HG03575 (cell line): ENCODE results near the gene CHMP5.
"Not testable (repeated sequence)": the region's sequence is repeated elsewhere in the genome, so short reads cannot be mapped to it uniquely, and the experiment has no call there.

Experiments
- ATAC-seq: cut with Tn5 transposase; IDR thresholded peaks from one replicate; pipeline ENCODE4 v1.9.1; 2021; ENCODE audit not compliant: unreplicated experiment, insufficient number of reproducible peaks, low FRiP score; ENCODE audit errors: extremely low read depth

Gene CHMP5

DNA sequence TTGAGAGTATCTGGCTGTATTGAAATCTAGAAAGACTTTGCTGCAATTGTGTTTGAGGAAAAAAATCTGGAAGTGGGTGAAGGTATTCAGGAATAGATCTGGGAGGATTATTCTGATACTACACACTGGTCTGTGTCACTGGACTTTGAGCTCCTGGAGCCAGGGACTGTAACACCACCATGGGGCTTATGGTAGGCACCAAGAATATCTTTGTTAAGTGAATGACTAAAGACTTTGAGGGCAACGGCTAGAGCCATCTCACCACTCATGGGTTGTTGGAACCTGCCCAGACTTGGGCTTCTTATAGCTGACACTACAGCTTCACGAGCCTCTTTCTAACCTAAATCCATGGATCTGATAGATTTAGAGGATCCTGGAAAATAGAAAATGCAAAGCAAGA, 35.7 kb downstream of the CHMP5 start:
- ATAC-seq: no peak

DNA sequence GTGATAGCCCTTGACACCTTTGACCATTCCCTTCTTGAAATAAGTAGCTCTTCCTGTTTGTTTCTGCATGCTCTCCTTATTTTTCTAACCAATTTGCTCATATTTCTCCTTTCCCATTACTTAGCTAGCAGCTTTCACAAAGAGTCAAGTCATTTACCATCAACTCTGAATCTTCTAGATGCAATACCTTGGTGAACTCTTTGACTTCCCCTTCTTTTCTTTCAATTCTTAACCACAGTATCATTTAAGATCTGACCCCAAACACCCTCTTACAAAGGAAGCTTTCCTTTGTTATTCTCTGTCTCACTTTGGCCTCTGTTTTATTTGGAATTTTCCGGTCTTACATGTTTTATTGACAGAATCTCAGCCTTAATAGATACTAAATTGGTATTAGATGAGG, 39.5 kb downstream of the CHMP5 start:
- no peak for ATAC-seq

DNA sequence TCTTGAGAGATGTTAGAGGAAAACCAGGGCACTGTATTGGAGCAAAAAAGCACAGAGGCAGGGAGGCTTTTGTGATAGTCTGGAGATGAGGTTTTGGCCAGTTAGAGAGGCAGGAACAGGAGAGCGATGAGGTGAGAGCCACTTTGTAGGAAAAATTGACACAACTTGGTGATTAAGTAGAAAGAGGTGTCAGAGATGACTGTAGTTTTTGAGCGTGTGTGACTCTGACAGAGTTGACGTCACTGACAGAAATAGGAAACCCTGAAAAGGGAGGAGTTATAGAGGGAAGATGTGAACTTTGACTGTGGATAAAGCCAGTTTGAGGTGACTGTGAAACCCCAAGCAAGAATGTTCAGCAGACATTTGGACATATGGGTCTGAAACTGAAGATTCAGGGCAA, 41.2 kb downstream of the CHMP5 start:
- ATAC-seq: no peak

DNA sequence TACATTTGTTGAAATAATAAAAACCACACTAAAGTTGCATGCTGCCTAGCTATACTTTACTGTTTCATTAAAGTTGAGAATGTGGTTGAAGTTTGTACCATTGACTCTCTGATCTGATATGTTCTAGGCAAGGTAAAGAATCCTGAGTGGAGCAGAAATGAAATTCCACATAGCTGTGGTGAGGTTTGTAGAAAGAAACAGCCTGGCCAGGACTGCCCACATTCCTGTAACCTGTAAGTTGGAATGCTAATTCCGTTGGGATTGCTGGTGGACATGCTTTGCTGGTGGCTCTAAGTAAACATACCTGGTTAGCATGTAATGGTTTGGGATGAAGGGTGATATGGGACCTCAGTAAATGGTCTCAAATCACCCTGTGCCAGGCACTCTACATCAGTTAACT, 42.2 kb downstream of the CHMP5 start:
- no peak for ATAC-seq

DNA sequence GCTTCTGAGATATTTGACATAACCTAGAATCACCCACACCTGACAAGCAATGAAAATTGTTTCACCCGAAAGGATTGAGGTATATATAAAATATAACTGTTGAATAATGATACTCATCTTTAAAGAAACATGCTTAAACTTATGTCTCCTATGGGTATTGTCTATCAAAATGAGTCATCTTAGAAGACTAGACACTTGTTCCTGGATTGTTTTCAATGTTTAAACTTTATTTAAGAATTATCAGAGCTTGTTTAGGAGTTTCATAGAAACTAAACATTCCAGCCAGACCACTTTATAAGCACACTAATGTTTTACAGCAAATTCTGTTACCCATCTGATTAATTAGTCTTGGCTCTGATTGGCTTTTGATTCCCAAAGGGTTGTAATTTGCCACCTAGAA, 45.1 kb downstream of the CHMP5 start:
- ATAC-seq: no peak

DNA sequence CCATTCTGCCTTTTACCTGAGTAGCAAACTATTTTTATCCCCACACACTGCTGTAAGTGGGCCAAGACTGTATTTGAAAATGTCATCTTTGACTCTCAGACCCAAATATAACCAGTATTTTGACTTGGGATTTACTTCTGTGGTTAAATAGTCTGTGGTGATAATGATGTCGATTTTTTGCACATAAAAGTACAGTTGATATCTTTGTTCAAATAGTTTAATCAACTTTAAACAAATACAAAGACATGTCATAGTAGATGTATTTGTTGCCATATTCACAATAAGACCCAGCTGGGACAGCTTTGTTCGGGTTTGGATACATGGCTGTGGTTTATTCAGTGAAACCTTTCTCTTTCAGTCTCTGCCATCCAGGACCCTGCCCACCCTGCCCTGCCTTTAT, 45.9 kb downstream of the CHMP5 start:
- no peak for ATAC-seq

DNA sequence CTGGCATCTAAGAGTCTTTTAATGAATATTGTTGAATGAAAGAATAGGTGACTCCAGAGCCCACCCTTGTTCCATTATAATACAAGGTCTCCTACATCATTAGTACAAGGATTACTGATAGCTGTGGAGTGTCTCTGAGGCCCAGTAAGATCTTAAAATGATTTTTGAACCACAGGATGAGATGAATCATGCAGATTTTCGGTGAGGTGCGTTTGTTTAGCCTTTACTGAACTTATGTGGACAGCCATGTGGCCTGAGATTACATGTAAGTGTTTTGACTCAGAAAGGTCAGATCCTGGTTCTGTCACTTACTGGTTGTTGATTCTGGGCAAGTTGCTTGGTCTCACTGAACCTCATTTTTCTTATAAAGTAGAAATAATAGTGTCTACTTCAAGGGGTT, 47.1 kb downstream of the CHMP5 start:
- ATAC-seq: no peak

DNA sequence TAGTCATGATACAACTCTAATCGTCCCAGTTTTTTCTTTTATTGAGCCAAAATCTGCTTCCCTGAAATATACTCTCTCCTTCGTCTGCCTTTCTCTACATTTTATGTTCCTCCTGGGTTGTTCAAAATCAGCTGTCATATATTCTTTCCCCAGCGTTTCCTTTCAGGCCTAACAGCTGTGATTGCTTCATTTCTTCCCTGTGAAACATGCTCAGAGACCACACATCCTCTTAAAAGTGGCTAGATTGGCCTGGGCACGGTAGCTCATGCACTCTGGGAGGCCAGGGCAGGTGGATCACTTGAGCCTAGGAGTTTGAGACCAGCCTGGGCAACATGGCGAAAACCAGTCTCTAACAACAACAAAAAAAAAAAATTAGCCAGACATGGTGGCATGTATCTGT, 50.5 kb downstream of the CHMP5 start:
- ATAC-seq: no peak

DNA sequence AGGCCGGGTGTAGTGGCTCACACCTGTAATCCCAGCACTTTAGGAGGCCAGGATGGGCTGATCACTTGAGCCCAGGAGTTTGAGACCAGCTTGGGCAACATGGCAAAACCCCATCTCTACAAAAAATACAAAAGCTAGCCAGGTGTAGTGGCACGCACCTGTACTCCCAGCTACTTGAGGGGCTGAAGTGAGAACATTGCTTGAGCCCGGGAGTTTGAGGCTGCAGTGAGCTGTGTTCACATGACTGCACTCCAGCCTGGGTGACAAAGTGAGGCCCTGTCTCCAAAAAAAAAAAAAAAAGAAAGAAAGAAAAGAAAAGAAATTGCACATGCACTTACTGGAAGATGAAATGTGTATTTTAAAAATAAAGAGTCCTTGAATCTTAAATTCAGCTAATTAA, 52.3 kb downstream of the CHMP5 start:
- not testable (repeated sequence) for ATAC-seq

DNA sequence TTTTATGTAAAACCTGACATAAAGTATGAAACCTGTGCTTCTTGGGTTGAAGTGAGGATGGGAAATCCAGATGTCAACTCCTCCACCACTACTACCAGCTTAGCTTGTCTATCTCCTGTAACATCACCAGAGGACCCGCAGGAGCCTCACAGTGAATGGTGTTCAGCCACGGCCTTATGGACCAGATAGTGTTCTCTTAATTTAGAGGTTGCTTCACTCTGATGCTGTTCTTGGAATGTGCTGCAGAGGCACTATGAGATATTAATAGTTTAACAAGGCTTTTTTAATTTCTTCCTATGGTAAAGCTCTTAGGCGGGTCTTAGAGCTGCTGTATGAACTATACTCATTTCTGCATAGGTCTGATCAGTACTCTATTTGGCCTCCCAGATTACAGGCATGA, 53.4 kb downstream of the CHMP5 start:
- ATAC-seq: no peak

DNA sequence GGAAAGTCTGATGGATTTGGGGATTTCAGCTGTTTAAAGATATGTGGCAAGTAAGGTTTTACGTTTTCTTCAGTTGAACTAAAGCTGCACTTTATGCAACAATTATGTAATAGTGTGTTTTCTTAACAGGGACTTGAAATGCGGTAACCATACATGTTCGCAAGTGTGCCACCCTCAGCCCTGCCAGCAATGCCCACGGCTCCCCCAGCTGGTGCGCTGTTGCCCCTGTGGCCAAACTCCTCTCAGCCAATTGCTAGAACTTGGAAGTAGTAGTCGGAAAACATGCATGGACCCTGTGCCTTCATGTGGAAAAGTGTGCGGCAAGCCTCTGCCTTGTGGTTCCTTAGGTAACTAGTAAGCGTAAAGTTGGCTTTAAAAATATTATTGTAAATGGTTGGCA, 53.9 kb downstream of the CHMP5 start:
- ATAC-seq: no peak

DNA sequence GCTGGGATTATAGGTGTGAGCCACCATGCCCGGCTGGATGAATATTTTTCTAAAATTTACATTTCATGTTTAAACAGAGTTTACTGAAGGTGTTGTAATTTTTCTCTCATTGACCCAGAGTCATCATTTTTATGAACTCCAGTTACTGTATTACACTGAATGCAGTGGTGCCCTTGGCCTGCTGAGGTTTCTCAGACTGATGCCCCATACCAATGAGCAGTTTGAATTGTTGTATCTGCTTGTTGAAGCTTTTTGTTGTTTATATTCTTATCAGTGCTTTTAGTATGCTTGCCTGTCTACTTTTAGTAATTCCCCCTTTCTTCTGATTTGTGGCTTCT, 55.4 kb downstream of the CHMP5 start:
- no peak for ATAC-seq

DNA sequence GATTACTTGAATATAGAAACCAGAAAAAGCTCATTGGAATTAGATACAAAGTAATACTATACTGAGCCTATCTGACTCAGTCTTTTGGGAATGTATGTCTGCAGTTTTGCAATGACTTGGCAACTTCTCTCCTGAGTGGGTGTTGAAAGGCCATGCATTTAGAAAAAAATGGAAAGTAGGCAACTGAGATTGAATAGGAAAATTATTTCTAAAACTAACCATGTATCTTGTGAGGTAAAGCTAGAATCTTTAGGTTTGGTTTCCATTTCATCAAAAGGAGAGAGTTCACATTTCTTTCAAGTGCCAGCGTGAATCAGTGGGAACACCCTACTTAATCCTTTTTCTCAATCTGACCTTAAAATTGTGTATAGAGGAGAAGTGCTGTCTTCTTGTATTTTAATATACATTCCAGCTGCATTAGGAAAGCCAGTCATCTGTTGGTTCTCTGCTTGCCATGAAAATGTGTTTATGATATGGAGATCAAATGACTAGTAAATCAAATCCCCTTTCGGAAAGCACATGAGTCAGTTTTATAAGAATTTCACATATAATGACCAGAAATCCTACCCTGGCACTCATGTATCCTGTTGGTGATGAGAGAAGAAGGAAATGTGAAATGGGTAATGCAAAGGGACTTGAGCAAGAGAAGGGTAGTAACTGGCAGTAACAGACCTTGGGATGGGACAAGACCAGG, 55.9 kb downstream of the CHMP5 start:
- no peak for ATAC-seq

DNA sequence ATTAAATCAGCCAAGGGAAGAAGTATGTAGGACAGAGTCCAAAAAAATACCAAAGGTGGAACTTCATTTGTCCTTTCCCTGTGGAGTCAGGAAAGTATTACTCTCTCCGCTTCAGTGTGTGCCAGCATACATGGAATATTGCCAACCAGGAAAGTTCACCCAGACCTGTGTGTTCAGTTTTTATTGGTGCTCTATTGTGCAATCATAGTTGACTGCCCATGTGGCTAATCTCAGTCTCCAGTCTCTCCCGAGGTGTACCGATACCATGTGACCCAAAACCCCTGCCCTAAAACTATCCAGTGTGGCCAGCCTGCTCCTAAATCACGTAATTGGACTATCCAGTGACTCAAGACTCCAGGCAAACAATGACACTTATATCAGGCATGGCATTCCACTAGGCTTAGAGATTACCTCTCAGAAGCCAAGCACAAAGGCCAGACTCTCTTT, 64.3 kb downstream of the CHMP5 start:
- ATAC-seq: no peak

DNA sequence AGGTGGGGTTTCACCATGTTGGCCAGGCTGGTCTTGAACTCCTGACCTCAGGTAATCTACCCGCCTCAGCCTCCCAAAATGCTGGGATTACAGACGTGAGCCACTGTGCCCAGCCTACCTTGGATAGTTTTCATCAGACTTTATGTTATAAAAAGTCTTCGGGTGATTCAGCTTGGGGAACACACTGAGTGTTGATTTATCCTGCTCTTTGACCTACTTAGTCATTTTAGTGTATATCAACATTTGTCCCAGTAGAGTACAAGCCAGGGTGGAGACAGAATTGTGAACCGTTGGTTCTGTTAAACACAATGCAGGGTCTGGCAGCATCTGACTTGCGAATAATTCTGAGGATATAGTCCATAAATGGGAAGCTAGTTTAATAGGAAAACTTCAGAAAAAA, 65.1 kb downstream of the CHMP5 start:
- no peak for ATAC-seq

DNA sequence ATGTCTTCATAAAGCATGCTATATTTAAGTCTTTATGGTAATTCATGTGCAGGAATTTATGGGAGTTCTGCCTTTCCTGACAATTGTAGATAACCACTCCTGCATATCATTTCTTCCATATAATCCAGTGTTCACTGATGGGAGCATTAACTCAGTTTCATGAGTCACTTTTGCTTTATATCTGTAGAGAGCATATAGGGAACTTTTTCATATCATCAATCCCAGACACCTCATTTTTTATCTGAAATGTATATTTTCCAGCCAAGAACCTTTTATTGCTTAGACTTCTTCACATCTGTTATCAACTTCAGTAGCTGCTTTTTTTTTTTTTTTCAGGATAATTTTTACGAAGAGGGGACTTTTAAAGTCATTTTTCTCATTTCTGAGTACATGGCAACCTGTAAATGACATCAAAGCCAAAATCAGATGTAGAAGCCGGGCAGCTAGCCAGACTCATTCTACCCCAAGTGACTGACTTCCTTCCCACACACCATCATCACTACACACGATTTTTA, 66.6 kb downstream of the CHMP5 start:
- ATAC-seq: no peak
